GM18517 (cell line): ENCODE data around the gene VWA5A.
A peak's percentile ranks its signal among the peaks of the same experiment; 100 is the strongest.
"Not testable (repeated sequence)": the region's sequence is repeated elsewhere in the genome, so short reads cannot be mapped to it uniquely, and the experiment has no call there.

Experiments
- ATAC-seq: cut with Tn5 transposase; IDR thresholded peaks from one replicate; pipeline ENCODE4 v1.9.1; 2021; ENCODE audit warnings: mild to moderate bottlenecking, moderate library complexity; ENCODE audit not compliant: unreplicated experiment

VWA5A gene

GRCh38 chr11:124167826-124168231 lies 52.6 kb downstream of the VWA5A start:
- no peak for ATAC-seq

GRCh38 chr11:124168796-124169195 lies 53.5 kb downstream of the VWA5A start:
- ATAC-seq, result no peak

- not testable (repeated sequence) for ATAC-seq
Measured at GRCh38 chr11:124170315-124170714, 55.1 kb downstream of the VWA5A start.

GRCh38 chr11:124170801-124171586 lies 55.7 kb downstream of the VWA5A start:
- ATAC-seq, result no peak

GRCh38 chr11:124172101-124172500 lies 56.9 kb downstream of the VWA5A start:
- no peak for ATAC-seq

- ATAC-seq, result no peak
Measured at GRCh38 chr11:124172599-124172998, 57.3 kb downstream of the VWA5A start.

- no peak for ATAC-seq
Measured at GRCh38 chr11:124174001-124174583, 58.8 kb downstream of the VWA5A start.

- ATAC-seq, result no peak
Measured at GRCh38 chr11:124176925-124177715, 61.9 kb downstream of the VWA5A start.

GRCh38 chr11:124179310-124179709 lies 64.1 kb downstream of the VWA5A start:
- no peak for ATAC-seq

- no peak for ATAC-seq
Measured at GRCh38 chr11:124183068-124183467, 67.8 kb downstream of the VWA5A start, which contains the start of gene OR10D3. TSS of gene OR10D3 (plus strand) at chr11:124183345. CDS start at chr11:124185270, 1,925 bp downstream.

- no peak for ATAC-seq
Measured at GRCh38 chr11:124190298-124191139, 75.3 kb downstream of the VWA5A start.

- ATAC-seq, result no peak
Measured at GRCh38 chr11:124193221-124194010, 78.2 kb downstream of the VWA5A start.

GRCh38 chr11:124194293-124195188 lies 79.3 kb downstream of the VWA5A start:
- ATAC-seq, result no peak

GRCh38 chr11:124195189-124195734 lies 80.0 kb downstream of the VWA5A start:
- peak; percentile 83 for ATAC-seq
